Vagina (tissue), 2 donors: ENCODE data around the gene MPPED1.

ENCODE experiments used
- CTCF ChIP-seq, 3 experiments: fragments of 450-650 bp in 2 of 3; fragments of 200-600 bp in 1 of 3; sonication (generic) in 1 of 3; IDR thresholded peaks; one replicate each; pipeline ENCODE4 v1.5.1; 2017 to 2019; ENCODE audit warnings: antibody characterized with exemption in 3 of 3, mild to moderate bottlenecking in 2 of 3, moderate library complexity in 2 of 3
- POLR2A ChIP-seq, 2 donors: fragments of 450-650 bp; IDR thresholded peaks; one replicate each; pipeline ENCODE4 v1.6.1; 2017; ENCODE audit warnings: antibody characterized with exemption in 2 of 2, mild to moderate bottlenecking in 2 of 2, moderate library complexity in 2 of 2
- POLR2AphosphoS5 ChIP-seq, 2 donors: sonication (generic); formaldehyde crosslinking; IDR thresholded peaks; one replicate each; pipeline ENCODE4 v1.9.0; 2017; ENCODE audit warnings: antibody characterized with exemption in 2 of 2, mild to moderate bottlenecking in 2 of 2, low read depth in 1 of 2; ENCODE audit not compliant: insufficient read depth in 1 of 2

GRCh38 chr22:43521716-43522115 lies 109.9 kb downstream of the MPPED1 start:
- no peak for TF ChIP-seq POLR2A (IDR thresholded peaks at IDR 0.05)
- no peak for TF ChIP-seq CTCF (IDR thresholded peaks at IDR 0.05)
- TF ChIP-seq POLR2AphosphoS5 (IDR thresholded peaks at IDR 0.05; ENCODE audit: insufficient read depth in 1 of 2, low read depth in 1 of 2): no peak
